ENCODE data around the gene GLYATL3. TPM values are rescaled to one million over a fixed set of nuclear protein-coding genes. Genes with fewer than 3 reads are reported as not detected.
A peak's percentile ranks its signal among the peaks of the same experiment; 100 is the strongest.

Gene GLYATL3
- total RNA-seq (2012; rRNA removed) (not detected in 2 replicates), polyA plus RNA-seq (2012; rRNA removed) (not detected in 2 replicates), Bru-seq, nascent RNA (percentile 4 among the genes with signal in this experiment), BruChase-seq, experiment 1, labeled RNA remaining after a 6-hour chase (percentile 3 among the genes with signal in this experiment), BruChase-seq, experiment 2, labeled RNA remaining after a 2-hour chase (percentile 4 among the genes with signal in this experiment)
- polyA plus RNA-seq (2012; cell fraction: cytosol; rRNA removed): not detected in 2 replicates
- polyA plus RNA-seq (2012; cell fraction: nucleus; rRNA removed; ENCODE audit: low replicate concordance): not detected in 2 replicates
- long read RNA-seq: 0 reads

DNA sequence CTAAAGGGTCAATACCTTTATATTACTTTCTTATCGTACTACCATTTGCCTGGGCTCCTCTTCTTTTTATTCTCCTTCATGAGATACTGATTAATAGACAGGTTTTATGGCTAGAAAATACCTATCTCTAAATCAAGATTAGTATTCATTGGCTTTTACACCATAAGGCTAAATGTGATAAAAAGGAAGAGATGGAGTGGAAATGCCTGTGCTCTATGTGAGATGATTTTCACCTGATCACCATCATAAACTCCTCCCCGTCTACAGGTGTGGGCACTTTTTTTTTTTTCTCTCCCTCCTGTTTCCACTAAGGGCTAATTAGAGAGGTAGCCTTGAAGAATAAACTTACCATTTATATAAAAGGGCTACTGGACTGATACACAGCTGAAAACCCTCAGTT, at the start of gene GLYATL3:
Gene GLYATL3 (plus strand): TSS at position 301 of the 400 bp plus-strand sequence. CDS start 12,068 bp downstream, outside the sequence.
- Histone ChIP-seq H3K27ac (ENCODE audit: insufficient read depth, low read length) (no peak within 1 kb of the TSS), H2BK5ac (ENCODE audit: low read depth, low read length, poor library complexity, severe bottlenecking) (no peak within 1 kb of the TSS), H4K91ac (ENCODE audit: insufficient read depth, low read depth, low read length) (no peak within 1 kb of the TSS), H2BK120ac (ENCODE audit: low read depth, low read length) (no peak within 1 kb of the TSS), H3K4me3 (ENCODE audit: insufficient read depth, low read depth, low read length) (no peak within 1 kb of the TSS), H3K4me1 (ENCODE audit: control insufficient read depth, insufficient read depth, low read length) (no peaks in the 10 kb centered on the region), H2BK20ac (ENCODE audit: low read depth, low read length) (no peak within 1 kb of the TSS), H3K9ac (ENCODE audit: low read depth, low read length) (no peak within 1 kb of the TSS), H2BK15ac (ENCODE audit: low read depth, low read length) (no peak within 1 kb of the TSS), H3K4me2 (ENCODE audit: low read depth, low read length) (no peak within 1 kb of the TSS), H3K79me1 (ENCODE audit: low read depth in 1 of 2, low read length in 2 of 2) (no peaks in the 10 kb centered on the region), H2AK9ac (replicated peaks; ENCODE audit: low read depth, low read length, poor library complexity) (no peak within 1 kb of the TSS), H3K4ac (ENCODE audit: low read depth, low read length) (no peak within 1 kb of the TSS), H3K36me3 (ENCODE audit: control insufficient read depth, insufficient read depth, low read length) (no peaks in the 10 kb centered on the region), H4K8ac (ENCODE audit: low read depth in 2 of 2, low read length in 2 of 2) (no peak within 1 kb of the TSS), H4K5ac (ENCODE audit: low read depth, low read length) (no peak within 1 kb of the TSS), H2AFZ (replicated peaks; ENCODE audit: low read length, poor library complexity) (no peak within 1 kb of the TSS), H3K23ac (ENCODE audit: low read depth, low read length) (no peak within 1 kb of the TSS), H3K9me1 (ENCODE audit: insufficient read depth, low read length) (no peaks in the 10 kb centered on the region), H3K14ac (replicated peaks; ENCODE audit: low read depth, low read length) (no peak within 1 kb of the TSS), H3K56ac (ENCODE audit: extremely low read depth, insufficient read depth, low read length) (no peak within 1 kb of the TSS), H4K20me1 (ENCODE audit: insufficient read depth, low read length) (no peaks in the 10 kb centered on the region), H3K27me3 (ENCODE audit: control insufficient read depth, insufficient read depth, low read length) (no peaks in the 10 kb centered on the region), H2AK5ac (ENCODE audit: low read depth, low read length) (no peak within 1 kb of the TSS), H3K9me3 (ENCODE audit: control insufficient read depth, insufficient read depth, low read length) (no peaks in the 10 kb centered on the region), H3K18ac (ENCODE audit: low read depth, low read length) (no peak within 1 kb of the TSS)
- in situ Hi-C loops (cut with MboI; ENCODE audit: low sequenced_read_pairs) (no loop called here), intact Hi-C loops (cut with micrococcal nuclease) (no loop called here), dilution Hi-C loops (cut with HindIII; ENCODE audit: low sequenced_read_pairs, unreplicated experiment) (no loop called here)
- TF ChIP-seq NFE2L2 (IDR thresholded peaks at IDR 0.05; ENCODE audit: low read depth, low read length) (no peak), SMC3 (IDR thresholded peaks at IDR 0.05; ENCODE audit: low read depth, low read length) (no peak), RFX5 (IDR thresholded peaks at IDR 0.05; ENCODE audit: low read depth, low read length) (no peak), RCOR1 (IDR thresholded peaks at IDR 0.05; ENCODE audit: insufficient replicate concordance, low read length) (no peak), MXI1 (IDR thresholded peaks at IDR 0.05; ENCODE audit: borderline replicate concordance, low read depth, low read length) (no peak), CEBPB (IDR thresholded peaks at IDR 0.05; ENCODE audit: low read depth, low read length) (no peak), POLR2A (IDR thresholded peaks at IDR 0.05; ENCODE audit: low read depth, low read length) (no peak), BHLHE40 (IDR thresholded peaks at IDR 0.05; ENCODE audit: low read depth, low read length) (no peak), FOS (IDR thresholded peaks at IDR 0.05; ENCODE audit: low read depth, low read length) (no peak)
- TF ChIP-seq, protein P1, sequence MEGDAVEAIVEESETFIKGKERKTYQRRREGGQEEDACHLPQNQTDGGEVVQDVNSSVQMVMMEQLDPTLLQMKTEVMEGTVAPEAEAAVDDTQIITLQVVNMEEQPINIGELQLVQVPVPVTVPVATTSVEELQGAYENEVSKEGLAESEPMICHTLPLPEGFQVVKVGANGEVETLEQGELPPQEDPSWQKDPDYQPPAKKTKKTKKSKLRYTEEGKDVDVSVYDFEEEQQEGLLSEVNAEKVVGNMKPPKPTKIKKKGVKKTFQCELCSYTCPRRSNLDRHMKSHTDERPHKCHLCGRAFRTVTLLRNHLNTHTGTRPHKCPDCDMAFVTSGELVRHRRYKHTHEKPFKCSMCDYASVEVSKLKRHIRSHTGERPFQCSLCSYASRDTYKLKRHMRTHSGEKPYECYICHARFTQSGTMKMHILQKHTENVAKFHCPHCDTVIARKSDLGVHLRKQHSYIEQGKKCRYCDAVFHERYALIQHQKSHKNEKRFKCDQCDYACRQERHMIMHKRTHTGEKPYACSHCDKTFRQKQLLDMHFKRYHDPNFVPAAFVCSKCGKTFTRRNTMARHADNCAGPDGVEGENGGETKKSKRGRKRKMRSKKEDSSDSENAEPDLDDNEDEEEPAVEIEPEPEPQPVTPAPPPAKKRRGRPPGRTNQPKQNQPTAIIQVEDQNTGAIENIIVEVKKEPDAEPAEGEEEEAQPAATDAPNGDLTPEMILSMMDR (conservative IDR thresholded peaks at IDR 0.05; ENCODE audit: low read depth, low read length): no peak
- TF ChIP-seq, protein P2, sequence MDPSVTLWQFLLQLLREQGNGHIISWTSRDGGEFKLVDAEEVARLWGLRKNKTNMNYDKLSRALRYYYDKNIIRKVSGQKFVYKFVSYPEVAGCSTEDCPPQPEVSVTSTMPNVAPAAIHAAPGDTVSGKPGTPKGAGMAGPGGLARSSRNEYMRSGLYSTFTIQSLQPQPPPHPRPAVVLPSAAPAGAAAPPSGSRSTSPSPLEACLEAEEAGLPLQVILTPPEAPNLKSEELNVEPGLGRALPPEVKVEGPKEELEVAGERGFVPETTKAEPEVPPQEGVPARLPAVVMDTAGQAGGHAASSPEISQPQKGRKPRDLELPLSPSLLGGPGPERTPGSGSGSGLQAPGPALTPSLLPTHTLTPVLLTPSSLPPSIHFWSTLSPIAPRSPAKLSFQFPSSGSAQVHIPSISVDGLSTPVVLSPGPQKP (IDR thresholded peaks at IDR 0.05; ENCODE audit: borderline replicate concordance, low read depth, low read length): no peak
- POLR2A ChIA-PET (ENCODE audit: unreplicated experiment): no interaction called here
- WGBS, 2 experiments (ENCODE audit: extremely low coverage in 2 of 2, insufficient read length in 1 of 2): no CpG with 5 or more reads among the region's 2 CpGs
- DNase-seq (no peak), ATAC-seq (ENCODE audit: low read depth) (no peak)
- CTCF ChIA-PET: no interaction called here
- no TSS peak for BruUV-seq (replicated peaks)

Measured in IMR-90 (cell line).